Glomerular visceral epithelial cell (primary cell): ENCODE data around the gene TMEM50A.
"Not testable (repeated sequence)": the region's sequence is repeated elsewhere in the genome, so short reads cannot be mapped to it uniquely, and the experiment has no call there.

Source experiments
- DNase-seq: peaks from one replicate; pipeline ENCODE4 v3.0.0-alpha.2; 2016; ENCODE audit errors: extremely low spot score

TMEM50A gene

GRCh38 chr1:25387096-25387495, 49.0 kb downstream of the TMEM50A start:
- not testable (repeated sequence) for DNase-seq

GRCh38 chr1:25388691-25389090, 50.6 kb downstream of the TMEM50A start:
- DNase-seq, result not testable (repeated sequence)

DNA sequence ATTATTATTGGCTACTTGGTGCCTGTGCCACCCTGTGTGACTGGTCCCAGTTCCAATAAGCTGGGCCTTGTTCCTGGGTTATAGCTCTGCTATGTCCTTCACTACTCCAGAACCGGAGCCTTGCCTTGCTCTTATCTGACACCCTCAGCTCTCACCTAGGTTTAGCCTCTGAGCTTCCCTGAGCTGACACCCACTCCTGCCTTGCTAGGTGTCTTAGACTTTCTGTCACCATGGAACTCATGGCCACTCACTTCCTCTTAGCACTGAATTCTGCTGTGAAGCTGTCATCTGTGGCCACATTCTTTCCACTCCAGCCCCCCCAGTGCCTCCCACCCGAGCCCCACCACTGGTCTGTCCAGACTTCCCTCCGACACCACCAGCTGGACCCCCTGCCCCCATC, 51.6 kb downstream of the TMEM50A start:
- DNase-seq, result not testable (repeated sequence)

- DNase-seq, result no peak
Observed at GRCh38 chr1:25392841-25393240, 54.7 kb downstream of the TMEM50A start.

DNA sequence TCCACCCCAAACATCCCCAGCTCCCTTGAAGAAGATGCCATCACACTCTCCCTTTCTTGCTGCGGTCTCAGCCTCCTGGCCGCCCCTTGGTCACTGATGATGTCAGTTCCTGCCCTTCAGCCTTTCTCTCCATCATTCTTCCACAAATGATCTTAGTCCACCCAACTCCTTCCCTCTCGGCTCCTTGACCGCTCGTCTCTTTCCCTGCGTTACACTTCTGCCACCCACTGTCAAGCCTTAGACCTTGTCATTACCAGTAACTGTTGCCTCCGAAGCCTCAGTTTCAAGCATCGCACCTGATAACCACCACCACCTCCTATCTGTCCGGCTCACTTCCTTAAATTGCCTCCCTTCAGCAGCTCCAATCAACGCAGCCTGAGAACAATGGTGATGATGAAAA, 59.4 kb downstream of the TMEM50A start:
- not testable (repeated sequence) for DNase-seq

DNA sequence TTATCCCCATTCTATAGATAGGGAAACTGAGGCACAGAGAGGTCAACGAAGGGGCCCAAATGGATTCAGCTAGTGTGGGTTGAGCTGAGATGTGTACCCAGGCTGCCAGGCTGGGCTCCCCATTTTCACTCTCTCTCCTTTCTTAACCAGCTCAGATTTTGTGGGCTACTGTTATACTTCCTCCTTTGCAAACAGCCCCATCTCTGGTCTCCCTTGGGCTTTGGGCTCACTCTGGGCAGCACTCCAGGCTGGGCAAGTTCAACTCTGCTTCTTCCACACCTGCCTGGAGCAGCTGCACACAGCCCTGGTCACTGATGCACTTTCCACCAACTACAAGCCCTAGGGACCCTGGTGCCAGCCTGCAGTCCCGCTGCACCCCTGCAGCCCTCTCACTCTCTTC, 59.9 kb downstream of the TMEM50A start:
- not testable (repeated sequence) for DNase-seq

DNA sequence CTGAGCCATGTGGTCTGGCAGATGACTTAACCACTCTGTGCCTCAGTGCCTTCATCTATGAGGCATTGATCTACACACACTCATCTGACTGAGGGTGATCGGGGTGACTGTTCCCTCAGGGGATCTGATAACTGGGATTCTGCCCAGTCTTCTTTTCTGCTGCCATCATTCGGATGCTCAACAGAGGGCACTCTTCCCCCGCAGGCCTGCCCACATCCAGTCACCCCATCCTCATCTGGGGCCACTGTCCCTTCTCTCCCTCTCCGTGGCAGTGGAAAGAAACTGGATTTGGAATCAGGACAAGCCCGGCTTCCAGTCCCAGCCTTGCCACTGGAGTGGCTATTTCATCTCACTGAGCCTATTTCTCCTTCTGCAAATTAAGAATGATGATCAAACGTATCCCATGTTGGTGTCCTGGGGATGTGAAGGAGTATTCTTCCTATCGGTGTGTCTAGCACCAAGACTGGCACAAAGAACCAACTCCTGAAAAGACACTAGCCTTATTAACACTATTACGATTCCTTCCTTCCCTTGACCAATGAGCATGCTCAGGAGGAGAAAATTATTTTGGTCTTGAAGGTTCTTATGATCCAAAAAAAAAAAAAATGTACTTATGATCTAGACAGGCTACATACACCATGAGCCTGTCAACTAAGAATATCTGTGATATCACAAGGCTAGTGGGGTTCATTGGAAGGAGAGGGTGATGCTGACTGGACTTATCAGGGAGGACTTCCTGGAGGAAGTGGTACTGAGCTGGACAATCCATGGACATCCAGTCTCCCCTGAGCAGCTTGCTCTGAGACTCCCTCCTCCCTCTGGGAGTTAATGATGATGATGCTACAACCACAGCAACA, 65.0 kb downstream of the TMEM50A start:
- DNase-seq, result not testable (repeated sequence)

DNA sequence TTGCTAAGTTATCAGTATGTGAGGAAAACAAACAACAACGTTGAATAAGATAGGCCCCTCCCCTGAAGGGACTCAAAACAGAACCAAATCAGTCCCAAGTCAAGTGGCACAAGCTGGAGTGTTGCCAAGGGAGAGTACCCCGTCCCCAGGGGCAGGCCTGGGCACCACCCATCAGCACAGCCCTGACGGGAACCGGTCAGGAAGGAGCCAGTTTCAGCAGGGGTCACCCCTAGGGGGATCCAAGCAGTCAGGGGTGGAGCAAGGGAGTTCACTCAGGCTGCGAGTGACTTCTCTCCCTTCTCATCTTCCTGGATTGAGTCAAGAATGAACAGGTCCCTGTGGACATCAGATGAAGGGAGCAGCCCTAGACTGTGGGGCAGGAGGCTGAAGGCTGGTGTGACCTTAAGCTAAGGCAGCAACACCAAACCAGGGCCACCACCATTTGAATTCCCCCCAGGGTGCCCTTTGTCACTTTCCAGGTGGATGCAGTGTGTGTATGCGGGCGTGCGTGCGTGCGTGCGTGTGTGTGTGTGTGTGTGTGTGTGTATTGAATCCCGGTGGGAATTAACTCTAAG, 67.7 kb downstream of the TMEM50A start:
- DNase-seq, result not testable (repeated sequence)

DNA sequence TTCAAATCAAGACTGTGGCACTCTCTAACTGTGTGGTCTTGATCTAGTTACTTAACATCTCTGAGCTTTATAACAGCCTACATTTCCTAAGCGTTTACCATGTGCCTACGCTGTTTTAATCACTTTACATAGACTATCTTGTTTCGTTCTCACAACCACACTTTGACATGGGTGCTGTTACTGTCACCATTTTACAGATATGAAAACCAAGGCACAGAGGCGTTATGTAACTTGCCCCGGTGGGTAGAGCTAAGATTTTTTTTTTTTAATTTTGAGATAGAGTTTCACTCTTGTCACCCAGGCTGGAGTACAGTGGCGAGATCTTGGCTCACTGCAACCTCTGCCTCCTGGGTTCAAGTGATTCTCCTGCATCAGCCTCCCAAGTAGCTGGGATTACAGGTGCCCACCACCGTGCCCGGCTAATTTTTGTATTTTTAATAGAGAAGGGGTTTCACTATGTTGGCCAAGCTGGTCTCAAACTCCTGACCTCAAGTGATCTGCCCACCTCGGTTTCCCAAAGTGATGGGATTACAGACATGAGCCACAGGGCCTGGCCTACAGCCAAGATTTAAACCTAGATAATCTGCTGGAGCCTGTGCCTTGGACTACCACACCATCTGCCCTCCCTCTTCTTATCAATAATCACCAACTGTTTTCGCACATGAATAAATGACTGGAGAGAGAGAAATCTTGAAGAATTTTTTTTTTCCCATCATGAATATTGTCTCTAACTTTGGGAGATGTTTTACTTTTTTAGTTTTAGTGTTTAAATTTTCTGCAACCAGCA, 71.7 kb downstream of the TMEM50A start:
- DNase-seq, result not testable (repeated sequence)
